CD4-positive, alpha-beta T cell treated with Interleukin-17A for 4 hours (primary cell): ENCODE data around the gene KCNQ1OT1.

Experiments
- DNase-seq: peaks from one replicate; pipeline ENCODE4 v3.0.0-alpha.2; 2020; ENCODE audit warnings: mixed read lengths

KCNQ1OT1 gene

GRCh38 chr11:2665526-2666400, 34.0 kb downstream of the KCNQ1OT1 start:
- no peak for DNase-seq

GRCh38 chr11:2664791-2665525, 34.8 kb downstream of the KCNQ1OT1 start:
- DNase-seq = no peak

DNA sequence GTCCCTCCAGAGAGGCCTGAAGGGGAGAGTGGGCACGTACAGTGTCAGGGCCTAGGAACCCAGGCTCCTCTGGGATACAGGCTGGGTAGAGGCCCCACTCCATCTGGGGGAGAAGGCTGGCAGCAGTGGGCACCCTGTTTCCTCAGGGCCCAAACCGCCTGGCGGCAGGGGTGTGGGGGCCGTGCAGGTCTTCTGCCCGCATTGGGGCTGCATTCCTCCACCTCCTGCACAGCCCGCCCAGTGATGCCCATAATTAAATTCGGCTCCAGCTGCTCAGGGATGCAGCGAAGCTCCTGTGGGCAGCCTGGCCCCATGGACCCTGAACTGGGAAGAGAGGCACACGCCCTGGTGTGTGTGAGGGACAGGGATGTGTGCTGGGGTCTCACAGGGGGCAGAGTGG, 35.4 kb downstream of the KCNQ1OT1 start:
- DNase-seq = no peak

DNA sequence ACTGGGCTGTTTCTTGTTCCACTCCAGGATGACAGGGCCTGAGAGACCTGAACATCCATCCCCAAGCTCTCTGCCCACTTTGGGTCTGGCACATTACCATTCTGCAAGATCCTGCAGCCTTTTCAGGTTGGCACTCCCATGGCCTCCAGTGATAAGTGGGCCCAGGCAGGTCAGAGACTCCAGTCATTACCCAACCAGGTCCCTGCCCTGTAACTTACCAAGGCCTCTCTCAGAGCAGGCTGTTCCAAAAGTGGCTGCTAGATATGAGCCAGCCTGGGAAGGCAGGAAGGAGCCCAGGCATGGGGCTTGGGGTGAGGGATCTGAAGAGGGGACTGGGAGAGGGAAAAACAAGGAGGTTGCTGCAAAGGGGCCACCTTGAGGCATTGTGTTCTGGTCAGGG, 35.9 kb downstream of the KCNQ1OT1 start:
- DNase-seq = no peak

- DNase-seq = no peak
These were observed 36.3 kb downstream of the KCNQ1OT1 start for GRCh38 chr11:2663506-2663905.

DNA sequence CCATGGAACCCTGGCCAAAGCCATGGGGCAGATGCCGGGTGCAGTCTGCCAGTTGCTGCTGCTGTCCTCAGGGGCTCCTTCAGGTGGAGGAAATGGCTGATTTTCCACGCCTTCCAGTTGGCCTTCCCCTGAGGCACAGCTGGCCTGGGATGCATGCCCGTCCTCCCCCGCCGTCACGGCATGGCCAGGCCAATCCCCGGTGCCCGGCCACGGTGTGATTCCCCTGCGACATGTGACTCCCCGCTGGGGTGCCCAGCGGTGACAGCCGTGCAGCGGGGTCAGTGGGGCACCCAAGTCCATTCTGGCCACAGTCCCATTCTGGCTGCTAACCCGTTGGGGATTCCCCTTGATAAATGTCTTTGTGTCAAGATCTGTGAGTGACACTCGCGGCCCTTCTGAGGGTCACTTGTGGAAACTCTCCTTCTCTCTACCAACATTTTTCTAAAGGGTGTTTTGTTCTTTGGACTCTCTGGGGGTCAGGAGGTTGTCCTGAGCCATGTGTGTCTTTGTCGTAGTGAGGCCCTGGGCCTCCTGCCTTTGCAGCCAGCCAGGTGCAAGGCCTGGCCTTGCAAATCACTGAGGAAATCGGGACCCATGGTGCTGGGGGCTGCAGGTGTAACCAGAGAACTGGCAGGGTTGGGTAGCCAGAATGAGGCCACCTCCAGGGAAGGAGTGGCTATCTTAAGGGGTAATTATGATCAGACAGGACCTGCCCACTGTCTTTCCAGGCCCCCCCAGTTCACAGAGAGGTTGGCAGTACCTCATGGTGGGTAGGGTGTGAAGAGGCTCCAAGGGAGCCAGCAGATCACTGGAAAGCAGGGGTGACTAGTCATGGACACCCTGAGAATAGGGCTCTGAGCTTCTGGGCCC, 37.1 kb downstream of the KCNQ1OT1 start:
- no peak for DNase-seq

GRCh38 chr11:2662024-2662312, 37.8 kb downstream of the KCNQ1OT1 start:
- DNase-seq = no peak

- no peak for DNase-seq
These were observed 38.4 kb downstream of the KCNQ1OT1 start for GRCh38 chr11:2661173-2662023.

- no peak for DNase-seq
These were observed 39.3 kb downstream of the KCNQ1OT1 start for GRCh38 chr11:2660357-2660939.

DNA sequence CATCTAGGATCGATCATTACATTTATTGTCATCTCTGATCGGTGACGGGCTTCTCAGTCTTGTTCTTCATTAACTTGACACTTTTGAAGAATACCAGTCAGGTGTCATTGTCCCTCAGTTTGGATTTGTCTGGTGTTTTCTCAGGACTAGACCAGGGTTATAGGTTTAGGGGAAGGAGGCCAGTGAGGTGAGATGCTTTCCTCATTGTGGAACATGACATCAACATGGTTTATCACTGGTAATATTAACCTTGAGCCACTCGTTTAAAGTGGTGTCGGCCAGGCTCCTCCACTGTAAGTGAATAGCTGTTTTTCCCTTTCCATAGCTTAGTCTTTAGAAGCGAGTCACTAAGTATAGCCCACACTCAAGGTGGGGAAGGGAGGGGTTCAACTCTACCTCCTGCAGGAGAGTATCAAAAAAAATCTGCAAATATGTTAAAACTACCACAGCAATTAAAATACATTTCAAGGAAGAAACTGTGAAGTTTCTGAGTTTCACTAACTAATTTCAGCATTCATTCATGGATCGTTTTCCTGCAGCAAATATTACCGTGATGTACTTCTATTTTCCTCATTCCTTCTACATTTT, 42.0 kb downstream of the KCNQ1OT1 start:
- DNase-seq = no peak

DNA sequence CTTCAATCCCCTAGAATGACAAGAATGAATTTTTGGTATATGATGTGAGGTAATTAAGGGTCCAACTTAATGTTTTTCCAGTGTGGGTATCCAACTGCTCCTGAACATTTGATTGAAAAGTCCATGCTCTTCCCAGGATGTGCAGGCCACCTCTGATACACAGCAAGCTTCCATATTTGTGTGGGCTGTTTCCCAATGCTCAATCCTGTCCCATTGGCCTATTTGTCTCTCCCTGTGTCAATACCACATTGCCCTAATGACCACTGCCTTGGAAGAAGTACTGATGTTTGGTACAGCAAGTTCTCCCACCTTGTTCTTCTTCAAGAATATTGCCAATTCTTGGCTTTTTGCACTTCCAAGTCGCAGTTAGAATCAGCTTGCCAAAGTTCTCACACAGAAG, 42.9 kb downstream of the KCNQ1OT1 start:
- DNase-seq = no peak

DNA sequence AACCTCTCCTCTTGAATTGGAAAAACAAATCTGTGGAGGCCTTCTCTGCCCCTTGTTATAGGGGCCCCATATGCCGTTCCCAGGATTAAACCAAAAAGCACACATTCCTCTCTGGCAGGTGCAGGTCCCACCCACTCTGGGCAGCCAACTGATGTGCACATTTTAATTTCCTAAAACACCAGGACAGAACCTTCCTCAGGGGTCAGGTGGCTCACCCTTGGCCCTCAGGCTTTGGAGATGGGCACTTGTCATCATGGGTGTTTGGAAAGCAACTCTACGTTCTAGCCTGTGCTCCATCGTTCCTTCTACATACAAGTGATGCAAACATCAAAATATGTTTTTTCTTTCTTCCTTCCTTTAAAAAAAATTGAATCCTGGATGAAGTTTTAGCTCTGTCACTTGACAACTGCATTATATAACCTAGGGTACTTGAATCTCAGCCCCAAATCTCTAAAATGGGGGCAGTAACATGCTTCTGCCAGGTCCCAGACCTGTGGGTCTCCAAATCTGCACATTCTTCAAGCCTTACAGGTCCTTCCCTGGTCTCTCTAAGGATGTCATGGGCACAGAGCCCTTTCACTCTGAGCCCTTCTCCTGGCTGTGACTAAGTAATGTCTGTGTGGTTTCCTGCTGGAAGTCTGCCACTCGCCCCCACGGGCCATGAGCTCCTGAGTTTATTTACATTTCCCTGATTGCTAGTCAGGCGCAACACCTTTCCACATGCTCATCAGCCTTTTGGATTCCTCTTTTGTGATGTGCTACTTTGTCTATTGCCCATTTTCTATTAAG, 43.8 kb downstream of the KCNQ1OT1 start:
- no peak for DNase-seq

DNA sequence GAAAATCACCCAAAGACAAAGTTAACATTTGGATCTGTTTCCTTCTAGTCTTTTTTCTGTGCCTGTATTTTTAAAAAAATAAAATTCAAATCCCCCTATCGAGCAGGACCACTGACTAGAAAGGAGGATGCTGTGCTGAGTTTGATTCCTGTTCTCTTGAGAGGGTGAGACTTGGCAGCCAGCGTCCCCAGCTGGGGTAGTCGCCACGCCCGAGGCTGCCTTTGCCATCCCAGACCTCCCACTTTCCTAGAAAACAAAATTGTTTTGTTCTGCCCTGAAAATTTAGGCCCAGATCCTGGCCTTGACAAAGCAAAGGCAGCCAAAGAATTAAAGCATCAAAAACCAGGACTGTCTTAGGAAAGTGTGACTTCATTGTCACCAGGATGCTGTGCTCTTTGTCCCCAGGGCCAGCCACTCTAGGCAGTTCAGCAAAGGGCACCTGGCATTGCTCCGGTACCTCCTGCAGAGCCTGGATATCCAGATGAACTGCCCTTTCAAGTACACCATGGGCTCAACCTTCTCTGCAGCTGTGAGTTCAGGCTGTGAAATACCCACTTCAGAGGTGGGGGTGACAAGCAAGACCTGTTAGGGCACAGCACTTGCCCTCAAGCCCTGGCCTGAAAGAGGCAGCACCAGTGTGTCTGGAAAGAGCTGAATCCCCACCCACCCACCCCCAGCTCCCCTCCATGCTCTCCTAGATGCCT, 44.6 kb downstream of the KCNQ1OT1 start:
- DNase-seq = no peak

DNA sequence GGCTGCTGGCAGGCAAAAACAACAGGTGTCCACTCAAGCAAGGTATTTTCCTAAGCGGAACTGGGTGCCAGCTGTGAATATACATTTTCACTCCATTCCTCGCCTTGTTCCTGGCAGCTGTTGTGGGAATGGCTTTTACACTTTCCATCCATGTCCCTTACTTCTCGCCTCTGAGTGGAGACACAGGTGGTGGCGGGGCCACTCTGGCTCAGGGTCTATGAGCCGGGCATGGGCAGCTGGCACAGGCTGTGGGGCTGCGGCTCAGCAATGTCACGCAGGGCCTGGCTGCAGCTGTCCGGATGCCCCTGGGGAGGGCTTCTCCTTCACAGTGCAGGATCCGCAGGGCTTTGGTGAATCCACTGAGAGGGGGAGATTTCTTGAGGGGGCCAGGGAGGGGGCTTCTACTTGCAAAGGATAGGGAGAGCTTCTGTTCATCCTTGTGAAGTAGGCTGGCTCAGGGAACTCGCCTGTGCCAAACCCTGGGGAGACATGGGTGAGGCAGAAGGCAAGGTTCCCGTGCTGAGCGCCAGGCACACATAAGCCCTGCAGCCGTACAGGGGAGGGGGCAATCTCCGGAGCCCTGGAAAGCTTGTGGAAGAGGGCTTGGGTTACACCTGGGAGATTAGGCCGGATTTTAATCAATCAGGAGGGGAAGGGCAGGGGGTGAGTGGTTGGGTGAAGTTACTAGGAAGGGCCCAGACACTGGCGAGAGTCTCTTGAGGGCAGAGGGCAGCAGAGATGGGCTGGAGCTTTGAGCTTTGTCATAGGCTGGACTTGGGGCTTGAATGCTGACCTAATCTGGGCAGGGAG, 45.7 kb downstream of the KCNQ1OT1 start:
- DNase-seq = no peak

GRCh38 chr11:2653198-2653551, 46.6 kb downstream of the KCNQ1OT1 start:
- DNase-seq = no peak

- DNase-seq = no peak
These were observed 47.2 kb downstream of the KCNQ1OT1 start for GRCh38 chr11:2652333-2653197.

DNA sequence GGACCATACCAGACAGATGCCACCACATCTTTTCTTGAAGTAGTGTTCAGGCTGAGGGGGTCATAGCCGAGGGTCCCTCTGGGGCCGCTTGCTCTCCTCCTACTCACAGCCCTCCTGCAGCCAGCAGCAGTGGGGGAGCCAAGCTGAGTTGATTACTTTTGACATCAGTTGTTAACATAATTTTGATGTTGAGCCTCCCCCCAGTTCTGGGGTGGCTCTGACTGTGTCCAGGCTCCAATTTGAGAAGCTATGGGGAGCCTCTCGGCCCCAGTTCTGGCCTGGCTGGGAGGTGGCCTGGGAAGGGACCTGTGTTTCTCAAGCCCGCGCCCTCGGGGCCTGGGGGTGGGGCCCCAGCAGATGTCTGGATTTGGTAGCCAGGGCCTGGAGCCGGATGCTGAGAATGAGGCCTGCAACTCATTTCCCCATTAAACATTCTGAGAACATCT, 47.9 kb downstream of the KCNQ1OT1 start:
- DNase-seq = no peak

DNA sequence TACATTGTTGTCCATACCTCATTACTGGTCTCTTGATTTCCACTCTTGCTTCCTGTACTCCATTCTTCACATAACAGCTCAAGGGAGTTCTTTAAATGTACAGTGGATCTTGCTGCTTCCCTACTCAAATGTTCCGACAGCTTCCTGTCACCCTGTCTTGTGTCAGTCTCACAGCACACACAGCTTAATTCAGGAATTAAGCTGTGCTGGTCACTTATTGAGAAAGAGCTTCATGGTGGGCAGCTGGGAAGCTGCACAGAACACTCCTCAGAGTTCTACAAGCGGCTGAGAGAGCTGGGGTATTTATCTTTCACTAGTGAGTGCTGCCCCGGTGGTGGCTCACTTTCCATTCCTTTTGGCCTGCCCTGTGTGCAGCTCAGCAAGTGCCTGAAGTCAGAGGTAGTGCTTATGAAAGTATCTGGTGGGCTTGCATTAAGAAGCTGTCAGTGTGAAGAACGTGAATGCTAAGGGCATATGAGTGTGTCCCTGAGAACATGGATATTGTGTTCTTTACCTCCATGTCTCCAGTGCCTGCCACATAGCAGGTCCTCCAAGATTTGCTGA, 48.7 kb downstream of the KCNQ1OT1 start:
- no peak for DNase-seq
